CD4-positive, alpha-beta T cell (primary cell): Measurements from ENCODE around the gene RDH14. TPM values are rescaled to one million over a fixed set of nuclear protein-coding genes. Genes with fewer than 3 reads are reported as not detected.

Source experiments
- ATAC-seq: fragments of 200-7000 bp; cut with Tn5 transposase; one replicate; pipeline ENCODE4 v1.10.0; 2022; ENCODE audit warnings: mild to moderate bottlenecking; ENCODE audit not compliant: poor library complexity
- CTCF ChIA-PET: fragments of 350-600 bp; sonication (Branson Sonifier 250); formaldehyde crosslinking; loops from one replicate; lab custom pipeline; 2021; ENCODE audit warnings: antibody characterized with exemption, inconsistent platforms; lab: Charles Lee
- POLR2A ChIA-PET: fragments of 350-600 bp; sonication (Branson Sonifier 250); formaldehyde crosslinking; loops from one replicate; lab custom pipeline; 2021; ENCODE audit warnings: antibody characterized with exemption, inconsistent platforms; lab: Charles Lee
- DNase-seq, 14 experiments: peaks; one replicate each; pipeline ENCODE4 v3.0.0-alpha.2; 2013 to 2020; ENCODE audit warnings: mixed read lengths in 2 of 14
- H3K27ac ChIP-seq, 2 donors: one replicate each; pipeline versions ENCODE4 v1.5.1 to v1.7.0; 2013; ENCODE audit warnings: low read length in 2 of 2, low read depth in 1 of 2, mild to moderate bottlenecking in 1 of 2
- H3K27me3 ChIP-seq, 2 experiments: 1 replicate in 1 of 2; 2 replicates in 1 of 2; pipeline versions ENCODE4 v1.6.1 to v1.7.0; 2013; ENCODE audit warnings: low read length in 2 of 2, control low read depth in 1 of 2, mild to moderate bottlenecking in 1 of 2, moderate library complexity in 1 of 2; ENCODE audit not compliant: insufficient read depth in 2 of 2, control insufficient read depth in 1 of 2
- H3K36me3 ChIP-seq: one replicate; pipeline ENCODE4 v1.6.1; 2013; ENCODE audit warnings: low read length, control low read depth; ENCODE audit not compliant: insufficient read depth
- H3K4me1 ChIP-seq: one replicate; pipeline ENCODE4 v1.6.1; 2013; ENCODE audit warnings: low read length, control low read depth; ENCODE audit not compliant: insufficient read depth
- H3K4me3 ChIP-seq: one replicate; pipeline ENCODE4 v1.5.1; 2013; ENCODE audit warnings: mild to moderate bottlenecking, low read length, moderate library complexity
- H3K9me3 ChIP-seq, 2 experiments: 1 replicate in 1 of 2; 2 replicates in 1 of 2; pipeline versions ENCODE4 v1.6.1 to v1.7.0; 2013; ENCODE audit warnings: low read length in 2 of 2, mild to moderate bottlenecking in 2 of 2, control low read depth in 1 of 2, moderate library complexity in 1 of 2; ENCODE audit not compliant: control insufficient read depth in 1 of 2, insufficient read depth in 1 of 2
- H3K27ac Mint-ChIP-seq: one replicate; pipeline ENCODE4 v1.8.0; 2020; ENCODE audit warnings: mixed read lengths
- H3K27me3 Mint-ChIP-seq: one replicate; pipeline ENCODE4 v1.8.0; 2021; ENCODE audit warnings: mixed read lengths
- H3K36me3 Mint-ChIP-seq: one replicate; pipeline ENCODE4 v1.8.0; 2021; ENCODE audit warnings: low read depth, mixed read lengths
- H3K4me1 Mint-ChIP-seq: one replicate; pipeline ENCODE4 v1.8.0; 2021; ENCODE audit warnings: low read depth, mixed read lengths
- H3K4me3 Mint-ChIP-seq: one replicate; pipeline ENCODE4 v1.8.0; 2020; ENCODE audit warnings: mild to moderate bottlenecking, mixed read lengths
- H3K9me3 Mint-ChIP-seq: one replicate; pipeline ENCODE4 v1.8.0; 2020; ENCODE audit warnings: mixed read lengths
- intact Hi-C, 2 experiments: fragments of 100-400 bp; cut with DNase I in 1 of 2; cut with micrococcal nuclease in 1 of 2; formaldehyde crosslinking; loops; one replicate each; pipeline versions ENCODE4 v1.15.1 to v1.9.0; 2023 to 2025; cut with DNase I, micrococcal nuclease
- total RNA-seq, 174 experiments: library from RNA in 2 of 174; stranded (reverse) in 2 of 174; gene quantifications; one replicate each; pipeline ENCODE4 v1.2.3 and lab custom pipeline; 2021 to 2026
- TF ChIP-seq, protein P1 (sequence below): fragments of 200-600 bp; IDR thresholded peaks from one replicate; pipeline ENCODE4 v1.8.0; 2022; ENCODE audit warnings: antibody characterized with exemption, mild to moderate bottlenecking

The RDH14 gene
- total RNA-seq, 2 experiments from 2014 or later = 11.4 to 12.7 TPM

DNA sequence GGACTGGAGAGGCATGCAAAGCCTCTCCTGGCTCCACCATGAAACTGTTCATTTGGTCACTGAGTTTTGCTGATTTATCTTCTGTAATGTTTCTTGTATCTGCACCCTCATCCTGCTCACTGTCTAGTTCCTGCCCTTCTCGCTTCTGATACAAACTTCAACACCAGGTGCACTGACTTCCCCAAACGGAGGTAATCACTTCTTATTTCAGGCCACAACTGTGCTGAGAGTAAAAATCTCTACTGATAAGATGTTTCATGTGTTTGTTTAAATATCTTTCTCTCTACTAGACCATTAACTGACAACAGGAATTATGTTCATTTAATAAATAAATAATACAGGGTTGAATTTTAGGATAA is 39.8 kb upstream of the RDH14 start:
- H3K9me3 Mint-ChIP-seq = no peaks in the 10 kb centered on the region
- intact Hi-C loops = no loop called here
- DNase-seq (no peak), ATAC-seq (no peak)
- H3K4me3 Mint-ChIP-seq = no peak overlapping the region
- no peaks in the 10 kb centered on the region for H3K4me1 Mint-ChIP-seq
- Histone ChIP-seq H3K27me3 (no peaks in the 10 kb centered on the region), H3K4me1 (no peaks in the 10 kb centered on the region), H3K9me3 (peaks cover 0 to 6% of the 10 kb centered on the region in 2 experiments), H3K36me3 (no peaks in the 10 kb centered on the region), H3K4me3 (no peak overlapping the region), H3K27ac (no peak overlapping the region)
- peaks cover 5% of the 10 kb centered on the region for H3K36me3 Mint-ChIP-seq
- TF ChIP-seq, protein P1, sequence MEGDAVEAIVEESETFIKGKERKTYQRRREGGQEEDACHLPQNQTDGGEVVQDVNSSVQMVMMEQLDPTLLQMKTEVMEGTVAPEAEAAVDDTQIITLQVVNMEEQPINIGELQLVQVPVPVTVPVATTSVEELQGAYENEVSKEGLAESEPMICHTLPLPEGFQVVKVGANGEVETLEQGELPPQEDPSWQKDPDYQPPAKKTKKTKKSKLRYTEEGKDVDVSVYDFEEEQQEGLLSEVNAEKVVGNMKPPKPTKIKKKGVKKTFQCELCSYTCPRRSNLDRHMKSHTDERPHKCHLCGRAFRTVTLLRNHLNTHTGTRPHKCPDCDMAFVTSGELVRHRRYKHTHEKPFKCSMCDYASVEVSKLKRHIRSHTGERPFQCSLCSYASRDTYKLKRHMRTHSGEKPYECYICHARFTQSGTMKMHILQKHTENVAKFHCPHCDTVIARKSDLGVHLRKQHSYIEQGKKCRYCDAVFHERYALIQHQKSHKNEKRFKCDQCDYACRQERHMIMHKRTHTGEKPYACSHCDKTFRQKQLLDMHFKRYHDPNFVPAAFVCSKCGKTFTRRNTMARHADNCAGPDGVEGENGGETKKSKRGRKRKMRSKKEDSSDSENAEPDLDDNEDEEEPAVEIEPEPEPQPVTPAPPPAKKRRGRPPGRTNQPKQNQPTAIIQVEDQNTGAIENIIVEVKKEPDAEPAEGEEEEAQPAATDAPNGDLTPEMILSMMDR = no peak
- H3K27me3 Mint-ChIP-seq = no peaks in the 10 kb centered on the region
- H3K27ac Mint-ChIP-seq = no peak overlapping the region
- POLR2A ChIA-PET = no interaction called here
- CTCF ChIA-PET = no interaction called here

DNA sequence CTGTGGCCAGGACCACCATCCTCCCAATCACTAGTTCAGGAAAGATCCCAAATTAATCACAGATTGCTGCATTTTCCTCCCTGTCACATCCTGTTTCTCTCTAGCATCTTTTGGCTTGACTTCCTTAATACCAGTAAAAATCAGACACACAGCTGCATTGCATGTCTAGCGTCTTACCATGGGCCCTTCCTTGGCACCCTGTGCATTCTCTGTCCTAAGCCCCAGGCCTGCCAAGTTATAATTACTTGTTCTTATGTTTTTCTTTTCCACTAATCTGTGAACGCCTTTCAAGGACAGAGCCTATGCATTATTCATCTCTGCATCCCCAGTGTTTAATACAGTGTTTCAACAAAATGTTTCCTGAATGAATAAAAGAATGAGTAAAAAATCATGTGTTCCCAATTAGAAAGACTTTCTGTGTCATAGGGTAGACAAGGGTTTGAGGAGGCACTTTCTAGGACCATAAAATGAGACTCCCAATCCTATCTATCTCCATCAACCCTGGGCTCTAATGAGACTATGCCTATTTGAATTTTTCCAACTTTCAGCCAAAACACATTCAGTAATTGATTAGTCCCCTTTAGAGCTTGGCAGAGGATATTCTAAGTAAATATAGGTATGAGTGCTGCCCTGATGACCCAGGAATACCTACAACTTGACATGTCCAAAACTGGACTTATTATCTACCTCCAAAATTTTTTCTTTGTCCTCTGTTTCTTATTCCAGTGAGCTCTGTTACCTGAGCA is 39.2 kb upstream of the RDH14 start:
- Histone ChIP-seq H3K27me3 (no peaks in the 10 kb centered on the region), H3K9me3 (peaks cover 0 to 6% of the 10 kb centered on the region in 2 experiments), H3K27ac (no peak overlapping the region), H3K4me1 (no peaks in the 10 kb centered on the region), H3K4me3 (no peak overlapping the region), H3K36me3 (no peaks in the 10 kb centered on the region)
- Mint-ChIP-seq H3K27ac (no peak overlapping the region), H3K36me3 (peaks cover 5% of the 10 kb centered on the region), H3K4me1 (no peaks in the 10 kb centered on the region), H3K27me3 (no peaks in the 10 kb centered on the region), H3K4me3 (no peak overlapping the region), H3K9me3 (no peaks in the 10 kb centered on the region)
- TF ChIP-seq, protein P1 = no peak
- DNase-seq (no peak), ATAC-seq (no peak)
- ChIA-PET CTCF (no interaction called here), POLR2A (no interaction called here)
- intact Hi-C loops = no loop called here

DNA sequence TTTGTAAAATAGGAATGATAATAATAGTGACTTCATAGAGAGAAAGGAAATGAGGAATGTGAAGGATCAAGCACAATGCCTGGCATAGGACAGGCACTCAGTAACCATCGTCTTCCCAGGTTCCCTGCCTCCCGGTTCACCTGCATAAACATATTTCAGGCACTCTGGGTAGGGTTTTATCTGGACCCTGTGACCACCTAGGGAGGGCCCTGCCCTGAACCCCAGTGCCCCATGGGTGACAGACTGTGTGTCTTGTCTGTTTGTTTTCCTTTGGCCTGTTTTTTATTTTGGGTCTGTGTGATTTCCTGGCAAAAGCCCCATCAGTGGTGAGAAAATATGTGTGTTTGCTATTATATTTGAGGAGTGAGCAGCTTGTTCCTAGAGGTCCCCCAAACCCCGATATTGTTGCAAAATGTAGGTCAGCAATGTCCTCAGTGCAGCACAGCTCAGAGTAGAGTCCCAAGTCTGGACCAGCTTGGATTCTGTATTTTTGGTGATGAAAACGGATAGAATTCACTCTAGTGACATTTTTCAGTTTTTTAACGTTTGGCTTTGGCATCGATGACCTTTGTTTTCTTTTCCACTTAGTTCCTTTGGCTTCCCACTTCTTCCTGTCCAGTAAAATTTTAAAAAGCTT is 38.5 kb upstream of the RDH14 start:
- TF ChIP-seq, protein P1 = no peak
- no peak overlapping the region for H3K27ac ChIP-seq
- POLR2A ChIA-PET = no interaction called here
- ATAC-seq (no peak), DNase-seq (no peak)
- H3K36me3 Mint-ChIP-seq = peaks cover 8% of the 10 kb centered on the region
- H3K4me1 ChIP-seq = no peaks in the 10 kb centered on the region
- intact Hi-C loops = no loop called here
- CTCF ChIA-PET = no interaction called here
- no peaks in the 10 kb centered on the region for H3K4me1 Mint-ChIP-seq
- H3K4me3 ChIP-seq = no peak overlapping the region
- no peaks in the 10 kb centered on the region for H3K9me3 Mint-ChIP-seq
- H3K27ac Mint-ChIP-seq = no peak overlapping the region
- peaks cover 0 to 6% of the 10 kb centered on the region in 2 experiments for H3K9me3 ChIP-seq
- no peaks in the 10 kb centered on the region for H3K27me3 ChIP-seq
- H3K36me3 ChIP-seq = no peaks in the 10 kb centered on the region
- H3K27me3 Mint-ChIP-seq = no peaks in the 10 kb centered on the region
- H3K4me3 Mint-ChIP-seq = no peak overlapping the region
